Measurements from ENCODE around the gene FER. TPM values are rescaled to one million over a fixed set of nuclear protein-coding genes. Genes with fewer than 3 reads are reported as not detected.
"Not testable (repeated sequence)": the region's sequence is repeated elsewhere in the genome, so short reads cannot be mapped to it uniquely, and the experiment has no call there.

The FER gene
- total RNA-seq, 1 donor from 2014 or later, result 11.8 TPM

DNA sequence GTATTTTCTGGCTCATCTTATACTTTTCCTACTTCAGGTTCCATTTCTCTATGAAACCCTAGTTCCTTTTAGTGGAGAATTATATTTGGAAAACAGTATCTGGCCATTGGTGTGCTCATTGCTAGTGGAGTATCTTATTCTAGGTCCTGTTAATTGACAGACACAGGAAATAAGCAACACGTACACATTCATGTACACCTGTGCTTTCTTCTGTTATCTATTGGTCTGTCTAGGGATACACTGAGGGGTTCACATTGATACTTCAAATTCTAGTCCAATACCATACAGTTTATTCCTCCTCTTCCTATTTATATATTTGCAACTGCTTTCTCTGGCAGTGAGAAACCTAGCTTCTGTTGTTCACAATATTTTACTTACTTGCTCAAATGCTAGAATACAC, 110.2 kb downstream of the FER start:
- TF ChIP-seq, protein P1, sequence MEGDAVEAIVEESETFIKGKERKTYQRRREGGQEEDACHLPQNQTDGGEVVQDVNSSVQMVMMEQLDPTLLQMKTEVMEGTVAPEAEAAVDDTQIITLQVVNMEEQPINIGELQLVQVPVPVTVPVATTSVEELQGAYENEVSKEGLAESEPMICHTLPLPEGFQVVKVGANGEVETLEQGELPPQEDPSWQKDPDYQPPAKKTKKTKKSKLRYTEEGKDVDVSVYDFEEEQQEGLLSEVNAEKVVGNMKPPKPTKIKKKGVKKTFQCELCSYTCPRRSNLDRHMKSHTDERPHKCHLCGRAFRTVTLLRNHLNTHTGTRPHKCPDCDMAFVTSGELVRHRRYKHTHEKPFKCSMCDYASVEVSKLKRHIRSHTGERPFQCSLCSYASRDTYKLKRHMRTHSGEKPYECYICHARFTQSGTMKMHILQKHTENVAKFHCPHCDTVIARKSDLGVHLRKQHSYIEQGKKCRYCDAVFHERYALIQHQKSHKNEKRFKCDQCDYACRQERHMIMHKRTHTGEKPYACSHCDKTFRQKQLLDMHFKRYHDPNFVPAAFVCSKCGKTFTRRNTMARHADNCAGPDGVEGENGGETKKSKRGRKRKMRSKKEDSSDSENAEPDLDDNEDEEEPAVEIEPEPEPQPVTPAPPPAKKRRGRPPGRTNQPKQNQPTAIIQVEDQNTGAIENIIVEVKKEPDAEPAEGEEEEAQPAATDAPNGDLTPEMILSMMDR (IDR thresholded peaks at IDR 0.05), result no peak
- Histone ChIP-seq H3K27ac (no peak overlapping the region), H3K4me1 (no peaks in the 10 kb centered on the region), H3K9me3 (no peaks in the 10 kb centered on the region), H3K27me3 (no peaks in the 10 kb centered on the region), H3K36me3 (no peaks in the 10 kb centered on the region), H3K4me3 (no peak overlapping the region)
- intact Hi-C loops (cut with DNase I), result no loop called here
- DNase-seq (ENCODE audit: low spot score in 2 of 2), result no peak

DNA sequence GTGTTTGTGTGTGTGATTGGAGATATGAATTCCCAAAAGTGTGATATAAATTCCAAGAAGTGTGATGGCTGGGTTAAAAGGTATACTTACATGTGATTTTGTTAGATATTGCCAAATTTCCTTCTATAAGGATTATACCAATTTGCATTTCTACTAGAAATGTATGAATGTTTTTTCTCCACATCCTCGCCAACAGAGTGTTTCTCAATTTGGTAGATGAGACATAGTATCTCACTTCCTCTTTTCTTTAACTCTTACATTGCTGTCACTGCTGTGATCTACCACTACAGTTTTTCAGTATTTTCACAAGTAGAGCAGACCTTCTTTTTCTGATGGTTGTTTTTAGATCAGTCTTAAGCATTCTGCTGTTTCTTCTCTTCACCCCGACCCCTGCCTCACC, 111.3 kb downstream of the FER start:
- Histone ChIP-seq H3K36me3 (peaks cover 0 to 4% of the 10 kb centered on the region in 2 donors), H3K27ac (no peak overlapping the region), H3K4me1 (no peaks in the 10 kb centered on the region), H3K4me3 (no peak overlapping the region), H3K27me3 (no peaks in the 10 kb centered on the region), H3K9me3 (no peaks in the 10 kb centered on the region)
- intact Hi-C loops (cut with DNase I), result no loop called here
- TF ChIP-seq, protein P1 (IDR thresholded peaks at IDR 0.05), result no peak
- no peak for DNase-seq (ENCODE audit: low spot score in 2 of 2)

DNA sequence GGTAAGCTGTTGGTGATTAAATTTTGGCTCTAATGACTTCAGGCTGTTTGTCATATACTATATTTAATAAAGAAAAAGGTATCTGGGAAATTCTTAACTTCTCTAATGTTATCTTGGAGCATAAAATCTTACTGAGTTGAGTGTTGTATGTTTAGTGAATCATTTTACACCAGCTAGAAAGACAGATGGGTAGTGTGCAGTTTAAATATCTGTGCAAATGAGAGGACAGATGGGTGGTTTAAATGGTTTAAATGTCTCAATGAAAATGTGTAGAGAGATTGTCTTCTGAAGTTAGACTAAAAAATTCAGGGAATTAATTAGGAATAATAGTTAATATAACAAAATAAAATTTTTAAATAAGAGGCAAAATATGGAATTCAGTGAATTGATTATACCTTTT, 114.5 kb downstream of the FER start:
- no peak overlapping the region for H3K27ac ChIP-seq
- H3K27me3 ChIP-seq, result no peaks in the 10 kb centered on the region
- DNase-seq (ENCODE audit: low spot score in 2 of 2), result no peak
- intact Hi-C loops (cut with DNase I), result no loop called here
- TF ChIP-seq, protein P1 (IDR thresholded peaks at IDR 0.05), result no peak
- H3K9me3 ChIP-seq, result no peaks in the 10 kb centered on the region
- H3K4me3 ChIP-seq, result no peak overlapping the region
- H3K36me3 ChIP-seq, result peaks cover 0 to 4% of the 10 kb centered on the region in 2 donors
- no peaks in the 10 kb centered on the region for H3K4me1 ChIP-seq

DNA sequence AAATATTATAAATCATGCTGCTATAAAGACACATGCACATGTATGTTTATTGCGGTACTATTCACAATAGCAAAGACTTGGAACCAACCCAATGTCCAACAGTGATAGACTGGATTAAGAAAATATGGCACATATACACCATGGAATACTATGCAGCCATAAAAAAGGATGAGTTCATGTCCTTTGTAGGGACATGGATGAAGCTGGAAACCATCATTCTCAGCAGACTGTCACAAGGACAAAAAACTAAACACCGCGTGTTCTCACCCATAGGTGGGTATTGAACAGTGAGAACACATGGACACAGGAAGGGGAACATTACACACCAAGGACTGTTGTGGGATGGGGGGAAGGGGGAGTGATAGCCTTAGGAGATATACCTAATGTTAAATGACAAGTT, 118.4 kb downstream of the FER start:
- intact Hi-C loops (cut with DNase I); H3K36me3 ChIP-seq; H3K27ac ChIP-seq; H3K4me1 ChIP-seq; DNase-seq (ENCODE audit: low spot score in 2 of 2); H3K9me3 ChIP-seq; H3K27me3 ChIP-seq; H3K4me3 ChIP-seq: not testable (repeated sequence)

DNA sequence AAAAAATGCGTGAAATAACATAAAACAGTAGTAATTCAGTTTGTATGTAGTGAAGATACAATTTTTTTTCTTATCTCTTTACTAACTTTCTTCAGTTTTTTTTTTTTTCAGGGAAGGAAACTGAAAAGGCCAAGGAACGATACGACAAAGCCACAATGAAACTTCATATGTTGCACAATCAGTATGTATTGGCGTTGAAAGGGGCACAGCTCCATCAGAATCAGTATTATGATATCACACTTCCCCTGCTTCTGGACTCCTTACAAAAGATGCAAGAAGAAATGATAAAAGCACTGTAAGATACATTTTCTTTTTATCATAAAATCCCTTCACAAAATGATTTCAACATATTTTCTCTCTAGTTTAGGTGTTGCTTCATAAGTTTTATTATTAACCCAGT, 120.0 kb downstream of the FER start:
- H3K27me3 ChIP-seq, result no peaks in the 10 kb centered on the region
- no peak for DNase-seq (ENCODE audit: low spot score in 2 of 2)
- no peak overlapping the region for H3K27ac ChIP-seq
- H3K4me1 ChIP-seq, result no peaks in the 10 kb centered on the region
- peaks cover 4 to 5% of the 10 kb centered on the region in 2 donors for H3K36me3 ChIP-seq
- H3K4me3 ChIP-seq, result no peak overlapping the region
- intact Hi-C loops (cut with DNase I), result no loop called here
- no peaks in the 10 kb centered on the region for H3K9me3 ChIP-seq
- TF ChIP-seq, protein P1 (IDR thresholded peaks at IDR 0.05), result no peak

DNA sequence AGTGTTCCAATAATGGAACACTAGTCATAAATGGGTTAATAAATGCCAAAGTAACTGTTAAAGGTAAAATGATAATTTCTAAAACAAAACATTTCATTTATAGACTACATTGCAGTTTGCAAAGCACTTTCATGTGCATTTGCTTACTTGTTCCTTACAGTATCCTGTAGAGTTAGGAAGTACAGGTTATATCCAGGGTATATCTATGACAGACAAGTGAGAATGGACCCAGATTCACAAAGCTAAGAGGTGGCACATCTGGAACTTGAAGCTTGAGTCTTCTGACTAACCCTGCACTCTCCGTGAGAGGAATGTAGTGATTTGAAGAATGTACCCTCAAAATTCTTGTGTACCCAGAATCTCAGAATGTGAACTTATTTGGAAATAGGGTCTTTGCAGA, 121.4 kb downstream of the FER start:
- H3K4me3 ChIP-seq, result no peak overlapping the region
- intact Hi-C loops (cut with DNase I), result no loop called here
- no peaks in the 10 kb centered on the region for H3K27me3 ChIP-seq
- TF ChIP-seq, protein P1 (IDR thresholded peaks at IDR 0.05), result no peak
- DNase-seq (ENCODE audit: low spot score in 2 of 2), result no peak
- H3K9me3 ChIP-seq, result no peaks in the 10 kb centered on the region
- peaks cover 0 to 5% of the 10 kb centered on the region in 2 donors for H3K36me3 ChIP-seq
- H3K27ac ChIP-seq, result no peak overlapping the region
- no peaks in the 10 kb centered on the region for H3K4me1 ChIP-seq
